OCI-LY1 (cell line): ENCODE data around the gene GORASP1.

Experiments
- H2AFZ ChIP-seq: fragments of 200-600 bp; sonication (generic), shearing (Covaris generic); 2 replicates; pipeline ENCODE4 v1.6.0; 2014; ENCODE audit warnings: antibody characterized with exemption, mild to moderate bottlenecking, low read length
- H3F3A ChIP-seq: fragments of 200-600 bp; sonication (generic), shearing (Covaris generic); 2 replicates; pipeline ENCODE4 v1.6.0; 2014; ENCODE audit warnings: mild to moderate bottlenecking, antibody characterized with exemption, low read length, moderate library complexity; ENCODE audit not compliant: insufficient read depth
- H3K27ac ChIP-seq: fragments of 200-600 bp; sonication (generic); 2 replicates; pipeline ENCODE4 v1.5.1; 2014; ENCODE audit warnings: low read length, mixed run types, mild to moderate bottlenecking, low read depth; ENCODE audit not compliant: poor library complexity, severe bottlenecking
- H3K27me3 ChIP-seq: fragments of 200-600 bp; sonication (generic); 2 replicates; pipeline ENCODE4 v1.6.0; 2014; ENCODE audit warnings: antibody characterized with exemption, mild to moderate bottlenecking, low read length, moderate library complexity; ENCODE audit not compliant: insufficient read depth
- H3K36me3 ChIP-seq: fragments of 200-600 bp; sonication (generic); 2 replicates; pipeline ENCODE4 v1.6.1; 2014; ENCODE audit warnings: mild to moderate bottlenecking, antibody characterized with exemption, low read length, moderate library complexity, mixed read lengths; ENCODE audit not compliant: insufficient read depth
- H3K4me1 ChIP-seq: fragments of 200-600 bp; sonication (generic); 2 replicates; pipeline ENCODE4 v1.5.1; 2014; ENCODE audit warnings: mild to moderate bottlenecking, low read length, moderate library complexity; ENCODE audit not compliant: insufficient read depth, severe bottlenecking
- H3K4me2 ChIP-seq: fragments of 200-600 bp; sonication (generic), shearing (Covaris generic); 2 replicates; pipeline ENCODE4 v1.6.1; 2014; ENCODE audit warnings: low read length
- H3K4me3 ChIP-seq: fragments of 200-600 bp; sonication (generic); 2 replicates; pipeline ENCODE4 v1.5.1; 2014; ENCODE audit warnings: low read length, low read depth, mild to moderate bottlenecking, mixed read lengths; ENCODE audit not compliant: poor library complexity, severe bottlenecking
- H3K79me2 ChIP-seq: fragments of 200-600 bp; shearing (Covaris generic); 2 replicates; pipeline ENCODE4 v1.6.1; 2016; ENCODE audit warnings: mixed run types, low read length, mixed read lengths; ENCODE audit not compliant: insufficient read depth
- H3K9ac ChIP-seq: fragments of 200-600 bp; sonication (generic), shearing (Covaris generic); 2 replicates; pipeline ENCODE4 v1.6.1; 2014; ENCODE audit warnings: mild to moderate bottlenecking, low read length, mixed read lengths
- H3K9me2 ChIP-seq: fragments of 200-600 bp; sonication (generic), shearing (Covaris generic); 2 replicates; pipeline ENCODE4 v1.6.1; 2014; ENCODE audit warnings: low read depth, mild to moderate bottlenecking, low read length, mixed read lengths
- H3K9me3 ChIP-seq: fragments of 200-600 bp; shearing (Covaris generic); 2 replicates; pipeline ENCODE4 v1.6.1; 2014; ENCODE audit warnings: low read length, mixed read lengths
- H4K20me1 ChIP-seq: fragments of 200-600 bp; sonication (generic), shearing (Covaris generic); 2 replicates; pipeline ENCODE4 v1.6.0; 2016; ENCODE audit warnings: mild to moderate bottlenecking, low read length; ENCODE audit not compliant: insufficient read depth
- CTCF ChIP-seq: fragments of 200-600 bp; sonication (generic), shearing (Covaris generic); IDR thresholded peaks from 2 replicates; pipeline ENCODE4 v1.5.1; 2017; ENCODE audit warnings: mild to moderate bottlenecking, antibody characterized with exemption, low read length, moderate library complexity, mixed read lengths
- EZH2 ChIP-seq: fragments of 200-600 bp; sonication (generic), shearing (Covaris generic); IDR thresholded peaks from 2 replicates; pipeline ENCODE4 v1.8.0; 2017; ENCODE audit warnings: borderline replicate concordance, mixed run types, mild to moderate bottlenecking, antibody characterized with exemption, low read length, moderate library complexity, mixed read lengths

Gene GORASP1

GRCh38 chr3:39149498-39150147, 42.2 kb upstream of the GORASP1 start:
- no peaks in the 10 kb centered on the region for H3K9me2 ChIP-seq
- no peaks in the 10 kb centered on the region for H4K20me1 ChIP-seq
- no peak overlapping the region for H3K4me3 ChIP-seq
- H3K27ac ChIP-seq = peak overlapping the region; percentile 94
- peak overlapping the region; percentile 84 for H3K4me2 ChIP-seq
- H3K36me3 ChIP-seq = peaks cover 16% of the 10 kb centered on the region
- H2AFZ ChIP-seq = no peak overlapping the region
- no peak for TF ChIP-seq EZH2
- no peak for TF ChIP-seq CTCF
- peak overlapping the region; percentile 67; the same call in 1 of the 2 replicates for H3K9ac ChIP-seq
- no peaks in the 10 kb centered on the region for H3K27me3 ChIP-seq
- no peaks in the 10 kb centered on the region for H3F3A ChIP-seq
- H3K4me1 ChIP-seq = peaks cover 78% of the 10 kb centered on the region
- H3K79me2 ChIP-seq = 0 out of 2 replicates have a peak, but pooled peaks cover 4% of the 10 kb centered on the region
- no peaks in the 10 kb centered on the region for H3K9me3 ChIP-seq

- Histone ChIP-seq H3K9ac (peak overlapping the region; percentile 67; the same call in 1 of the 2 replicates), H3K4me1 (peaks cover 73% of the 10 kb centered on the region), H4K20me1 (no peaks in the 10 kb centered on the region)
Observed at GRCh38 chr3:39149059-39149455, 41.6 kb upstream of the GORASP1 start.

GRCh38 chr3:39148435-39149058, 41.1 kb upstream of the GORASP1 start:
- peak overlapping the region; percentile 94 for H3K27ac ChIP-seq
- peak overlapping the region; percentile 67 for H3K9ac ChIP-seq

More at GRCh38 chr3:39149059-39149455, 41.6 kb upstream of the GORASP1 start:
- peaks cover 22% of the 10 kb centered on the region for H3K36me3 ChIP-seq
- no peak overlapping the region for H2AFZ ChIP-seq
- H3K4me3 ChIP-seq = peak overlapping the region; percentile 55
- no peaks in the 10 kb centered on the region for H3K9me2 ChIP-seq
- H3K79me2 ChIP-seq = 0 out of 2 replicates have a peak, but pooled peaks cover 4% of the 10 kb centered on the region
- peak overlapping the region; percentile 94 for H3K27ac ChIP-seq
- TF ChIP-seq EZH2 = no peak
- no peak for TF ChIP-seq CTCF
- peak overlapping the region; percentile 84 for H3K4me2 ChIP-seq
- H3K9me3 ChIP-seq = no peaks in the 10 kb centered on the region
- no peaks in the 10 kb centered on the region for H3F3A ChIP-seq
- H3K27me3 ChIP-seq = no peaks in the 10 kb centered on the region

More at GRCh38 chr3:39148435-39149058, 41.1 kb upstream of the GORASP1 start:
- H3K4me3 ChIP-seq = peak overlapping the region; percentile 55
- peaks cover 69% of the 10 kb centered on the region for H3K4me1 ChIP-seq
- H4K20me1 ChIP-seq = no peaks in the 10 kb centered on the region
- H3K4me2 ChIP-seq = peak overlapping the region; percentile 84
- peaks cover 27% of the 10 kb centered on the region for H3K36me3 ChIP-seq
- no peaks in the 10 kb centered on the region for H3F3A ChIP-seq
- TF ChIP-seq EZH2 = no peak
- no peak for TF ChIP-seq CTCF
- H3K27me3 ChIP-seq = no peaks in the 10 kb centered on the region
- H3K79me2 ChIP-seq = 0 out of 2 replicates have a peak, but pooled peaks cover 4% of the 10 kb centered on the region
- no peaks in the 10 kb centered on the region for H3K9me3 ChIP-seq
- H2AFZ ChIP-seq = no peak overlapping the region
- H3K9me2 ChIP-seq = no peaks in the 10 kb centered on the region
